SK-N-SH (cell line): Measurements from ENCODE around the gene DOP1B.
A peak's percentile ranks its signal among the peaks of the same experiment; 100 is the strongest.

Experiments used
- RCOR1 ChIP-seq: fragments of 150-350 bp; IDR thresholded peaks from 2 replicates; pipeline ENCODE4 v1.6.1; 2017; ENCODE audit warnings: antibody characterized with exemption, low read length
- TAF1 ChIP-seq: IDR thresholded peaks from 2 replicates; pipeline ENCODE4 v1.6.1; 2012; ENCODE audit warnings: low read depth, mild to moderate bottlenecking, low read length, moderate library complexity, borderline replicate concordance
- YY1 ChIP-seq: IDR thresholded peaks from 2 replicates; pipeline ENCODE4 v1.4.0; 2012; ENCODE audit warnings: low read depth, mild to moderate bottlenecking
- TF ChIP-seq, protein P1 (sequence below): fragments of 200-600 bp; sonication (generic); IDR thresholded peaks from 2 replicates; pipeline ENCODE4 v1.6.1; 2017; ENCODE audit warnings: antibody characterized with exemption, mild to moderate bottlenecking, moderate library complexity
- TF ChIP-seq, protein P2 (sequence below): IDR thresholded peaks from 2 replicates; pipeline ENCODE4 v1.6.1; 2012; ENCODE audit warnings: mild to moderate bottlenecking, low read depth, low read length, moderate library complexity

DNA sequence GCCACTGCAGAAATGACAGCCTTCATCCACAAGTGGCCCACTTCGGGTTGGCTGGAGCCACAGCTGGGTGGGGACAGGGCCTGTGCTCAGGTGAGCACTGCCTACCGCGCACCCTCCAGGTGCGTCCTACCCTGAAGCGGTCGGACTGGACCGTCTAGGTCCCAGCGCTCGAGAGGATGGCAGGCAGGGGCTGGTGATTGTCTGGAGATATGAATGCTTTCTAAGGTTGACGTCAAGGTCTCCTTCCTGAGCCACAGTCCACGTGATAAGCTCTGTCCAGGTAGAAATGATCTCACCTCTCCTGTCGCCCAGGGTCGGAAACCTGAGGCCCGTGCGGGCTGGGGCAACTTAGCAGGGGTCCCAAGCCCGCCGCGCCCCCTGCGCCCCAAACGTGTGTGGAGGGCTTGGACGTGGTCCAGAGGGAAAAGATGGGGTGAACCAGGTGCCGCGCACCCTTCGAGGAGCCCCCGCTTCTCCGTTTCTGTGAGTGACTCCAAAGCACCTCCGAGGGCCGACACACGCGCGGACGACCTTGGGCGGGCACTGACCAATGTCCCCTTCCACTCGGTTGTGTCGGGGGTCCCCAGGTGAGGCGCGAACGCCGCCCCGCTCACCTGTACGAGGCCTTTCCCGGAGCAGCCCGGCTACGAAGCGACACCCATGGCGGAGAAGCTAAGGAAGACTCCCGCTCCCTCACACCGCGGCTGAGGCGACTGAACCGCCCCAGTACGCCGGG is 853 bp upstream of the DOP1B start:
- TF ChIP-seq, protein P1, sequence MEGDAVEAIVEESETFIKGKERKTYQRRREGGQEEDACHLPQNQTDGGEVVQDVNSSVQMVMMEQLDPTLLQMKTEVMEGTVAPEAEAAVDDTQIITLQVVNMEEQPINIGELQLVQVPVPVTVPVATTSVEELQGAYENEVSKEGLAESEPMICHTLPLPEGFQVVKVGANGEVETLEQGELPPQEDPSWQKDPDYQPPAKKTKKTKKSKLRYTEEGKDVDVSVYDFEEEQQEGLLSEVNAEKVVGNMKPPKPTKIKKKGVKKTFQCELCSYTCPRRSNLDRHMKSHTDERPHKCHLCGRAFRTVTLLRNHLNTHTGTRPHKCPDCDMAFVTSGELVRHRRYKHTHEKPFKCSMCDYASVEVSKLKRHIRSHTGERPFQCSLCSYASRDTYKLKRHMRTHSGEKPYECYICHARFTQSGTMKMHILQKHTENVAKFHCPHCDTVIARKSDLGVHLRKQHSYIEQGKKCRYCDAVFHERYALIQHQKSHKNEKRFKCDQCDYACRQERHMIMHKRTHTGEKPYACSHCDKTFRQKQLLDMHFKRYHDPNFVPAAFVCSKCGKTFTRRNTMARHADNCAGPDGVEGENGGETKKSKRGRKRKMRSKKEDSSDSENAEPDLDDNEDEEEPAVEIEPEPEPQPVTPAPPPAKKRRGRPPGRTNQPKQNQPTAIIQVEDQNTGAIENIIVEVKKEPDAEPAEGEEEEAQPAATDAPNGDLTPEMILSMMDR: no peak
- TF ChIP-seq YY1 (no peak), TAF1 (peak; percentile 60; the same call in 1 of the 2 replicates), RCOR1 (no peak)
- TF ChIP-seq, protein P2, sequence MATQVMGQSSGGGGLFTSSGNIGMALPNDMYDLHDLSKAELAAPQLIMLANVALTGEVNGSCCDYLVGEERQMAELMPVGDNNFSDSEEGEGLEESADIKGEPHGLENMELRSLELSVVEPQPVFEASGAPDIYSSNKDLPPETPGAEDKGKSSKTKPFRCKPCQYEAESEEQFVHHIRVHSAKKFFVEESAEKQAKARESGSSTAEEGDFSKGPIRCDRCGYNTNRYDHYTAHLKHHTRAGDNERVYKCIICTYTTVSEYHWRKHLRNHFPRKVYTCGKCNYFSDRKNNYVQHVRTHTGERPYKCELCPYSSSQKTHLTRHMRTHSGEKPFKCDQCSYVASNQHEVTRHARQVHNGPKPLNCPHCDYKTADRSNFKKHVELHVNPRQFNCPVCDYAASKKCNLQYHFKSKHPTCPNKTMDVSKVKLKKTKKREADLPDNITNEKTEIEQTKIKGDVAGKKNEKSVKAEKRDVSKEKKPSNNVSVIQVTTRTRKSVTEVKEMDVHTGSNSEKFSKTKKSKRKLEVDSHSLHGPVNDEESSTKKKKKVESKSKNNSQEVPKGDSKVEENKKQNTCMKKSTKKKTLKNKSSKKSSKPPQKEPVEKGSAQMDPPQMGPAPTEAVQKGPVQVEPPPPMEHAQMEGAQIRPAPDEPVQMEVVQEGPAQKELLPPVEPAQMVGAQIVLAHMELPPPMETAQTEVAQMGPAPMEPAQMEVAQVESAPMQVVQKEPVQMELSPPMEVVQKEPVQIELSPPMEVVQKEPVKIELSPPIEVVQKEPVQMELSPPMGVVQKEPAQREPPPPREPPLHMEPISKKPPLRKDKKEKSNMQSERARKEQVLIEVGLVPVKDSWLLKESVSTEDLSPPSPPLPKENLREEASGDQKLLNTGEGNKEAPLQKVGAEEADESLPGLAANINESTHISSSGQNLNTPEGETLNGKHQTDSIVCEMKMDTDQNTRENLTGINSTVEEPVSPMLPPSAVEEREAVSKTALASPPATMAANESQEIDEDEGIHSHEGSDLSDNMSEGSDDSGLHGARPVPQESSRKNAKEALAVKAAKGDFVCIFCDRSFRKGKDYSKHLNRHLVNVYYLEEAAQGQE: no peak
